Neural cell (in vitro differentiated cells): ENCODE results near the gene CDKN2AIP. TPM values are rescaled to one million over a fixed set of nuclear protein-coding genes. Genes with fewer than 3 reads are reported as not detected.

Experiments
- H2AFZ ChIP-seq: fragments of 200-600, 300-800 bp; sonication (generic), shearing (Covaris generic); 2 replicates; pipeline ENCODE4 v1.6.0; 2014; ENCODE audit warnings: low read depth, mild to moderate bottlenecking, antibody characterized with exemption, low read length, moderate library complexity
- H3F3A ChIP-seq: fragments of 200-600 bp; shearing (Covaris generic); 2 replicates; pipeline ENCODE4 v1.6.1; 2016; ENCODE audit warnings: mild to moderate bottlenecking, moderate library complexity, mixed read lengths, antibody characterized with exemption, low read length; ENCODE audit not compliant: insufficient read depth, poor library complexity, severe bottlenecking
- H3K27ac ChIP-seq: fragments of 200-600, 300-800 bp; sonication (generic), shearing (Covaris generic); 2 replicates; pipeline ENCODE4 v1.5.1; 2014; ENCODE audit warnings: mild to moderate bottlenecking, low read length, moderate library complexity
- H3K27me3 ChIP-seq: fragments of 300-800, 200-600 bp; sonication (generic), shearing (Covaris generic); 2 replicates; pipeline ENCODE4 v1.6.0; 2014; ENCODE audit warnings: mild to moderate bottlenecking, low read depth, low read length, moderate library complexity; ENCODE audit not compliant: insufficient read depth
- H3K36me3 ChIP-seq: fragments of 300-800, 200-600 bp; sonication (generic), shearing (Covaris generic); 2 replicates; pipeline ENCODE4 v1.5.1; 2014; ENCODE audit warnings: mild to moderate bottlenecking, antibody characterized with exemption, low read length, moderate library complexity; ENCODE audit not compliant: insufficient read depth
- H3K4me2 ChIP-seq: fragments of 300-800, 200-600 bp; sonication (generic), shearing (Covaris generic); 2 replicates; pipeline ENCODE4 v1.6.0; 2014; ENCODE audit warnings: mild to moderate bottlenecking, low read length
- H3K4me3 ChIP-seq: fragments of 300-800, 200-600 bp; sonication (generic), shearing (Covaris generic); 2 replicates; pipeline ENCODE4 v1.5.1; 2014; ENCODE audit warnings: mild to moderate bottlenecking, low read length, moderate library complexity
- H3K79me2 ChIP-seq: fragments of 200-600 bp; shearing (Covaris generic); replicated peaks from 2 replicates; pipeline ENCODE4 v1.6.0; 2014; ENCODE audit warnings: mild to moderate bottlenecking, low read length, moderate library complexity; ENCODE audit not compliant: insufficient read depth
- H3K9ac ChIP-seq: fragments of 300-800, 200-600 bp; sonication (generic), shearing (Covaris generic); 2 replicates; pipeline ENCODE4 v1.6.1; 2016; ENCODE audit warnings: mild to moderate bottlenecking, low read length, mixed read lengths
- H3K9me2 ChIP-seq: fragments of 200-600 bp; shearing (Covaris generic); 2 replicates; pipeline ENCODE4 v1.6.1; 2016; ENCODE audit warnings: mild to moderate bottlenecking, low read length, mixed read lengths; ENCODE audit not compliant: insufficient read depth
- H3K9me3 ChIP-seq: fragments of 200-600, 300-800 bp; sonication (generic), shearing (Covaris generic); 2 replicates; pipeline ENCODE4 v1.6.1; 2016; ENCODE audit warnings: mild to moderate bottlenecking, mixed run types, low read length, moderate library complexity, mixed read lengths
- H4K20me1 ChIP-seq: fragments of 200-600 bp; shearing (Covaris generic); 2 replicates; pipeline ENCODE4 v1.6.1; 2016; ENCODE audit warnings: mild to moderate bottlenecking, mixed run types; ENCODE audit not compliant: insufficient read depth
- EP300 ChIP-seq: fragments of 450-650 bp; conservative IDR thresholded peaks from 2 replicates; pipeline ENCODE4 v1.6.1; 2014; ENCODE audit warnings: antibody characterized with exemption, mild to moderate bottlenecking, moderate library complexity; ENCODE audit not compliant: poor library complexity, severe bottlenecking
- EZH2 ChIP-seq: fragments of 200-600, 300-800 bp; shearing (Covaris generic), sonication (generic); IDR thresholded peaks from 2 replicates; pipeline ENCODE4 v1.6.1; 2014; ENCODE audit warnings: antibody characterized with exemption, low read length, borderline replicate concordance, mild to moderate bottlenecking; ENCODE audit not compliant: insufficient read depth, poor library complexity, severe bottlenecking
- MXI1 ChIP-seq: fragments of 450-650 bp; conservative IDR thresholded peaks from 2 replicates; pipeline ENCODE4 v1.6.1; 2014; ENCODE audit warnings: antibody characterized with exemption, mild to moderate bottlenecking; ENCODE audit not compliant: poor library complexity, severe bottlenecking
- POLR2AphosphoS5 ChIP-seq: IDR thresholded peaks from 2 replicates; pipeline ENCODE4 v1.6.1; 2012
- RAD21 ChIP-seq: fragments of 450-650 bp; conservative IDR thresholded peaks from 2 replicates; pipeline ENCODE4 v1.6.1; 2014; ENCODE audit warnings: antibody characterized with exemption, mild to moderate bottlenecking, moderate library complexity
- SMC3 ChIP-seq: fragments of 450-650 bp; conservative IDR thresholded peaks from 2 replicates; pipeline ENCODE4 v1.6.1; 2014; ENCODE audit warnings: antibody characterized with exemption, mild to moderate bottlenecking, moderate library complexity; ENCODE audit not compliant: poor library complexity
- TAF1 ChIP-seq: IDR thresholded peaks from 2 replicates; pipeline ENCODE4 v1.6.1; 2012; ENCODE audit warnings: low read depth
- polyA plus RNA-seq: library from polyadenylated mRNA; depleted of rRNA; stranded (reverse); fragments of >200 nt; gene quantifications from 2 replicates; pipeline ENCODE4 v1.2.3, GENCODE V29; 2014
- TF ChIP-seq, protein P1 (sequence below): fragments of 450-650 bp; IDR thresholded peaks from 2 replicates; pipeline ENCODE4 v1.5.1; 2014; ENCODE audit warnings: antibody characterized with exemption, mild to moderate bottlenecking, moderate library complexity; ENCODE audit not compliant: poor library complexity, severe bottlenecking
- TF ChIP-seq, protein P2 (sequence below): IDR thresholded peaks from 2 replicates; pipeline ENCODE4 v1.6.1; 2012; ENCODE audit warnings: borderline replicate concordance

The CDKN2AIP gene
- polyA plus RNA-seq, 1 donor from 2014 or later: 58.9 TPM

DNA sequence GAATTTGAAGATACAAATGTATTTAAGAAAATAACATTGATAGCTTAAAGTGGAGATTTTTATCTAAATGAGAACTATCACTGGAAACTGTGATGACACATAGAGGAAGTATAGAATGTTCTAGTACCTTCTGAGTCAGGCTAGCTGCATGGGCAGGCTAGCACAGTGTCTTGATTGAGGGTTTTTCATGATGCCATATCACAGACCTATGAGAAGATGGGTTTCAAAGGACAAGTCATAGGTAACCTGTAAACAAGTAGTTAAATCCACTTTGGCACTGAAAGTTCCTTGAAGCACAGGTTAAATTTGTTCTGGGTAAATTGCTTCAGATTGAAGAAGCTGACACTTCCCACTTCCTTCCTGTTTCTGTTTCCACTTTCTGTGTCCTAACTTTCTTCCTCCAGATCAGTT, 48.2 kb upstream of the CDKN2AIP start:
- no peak overlapping the region for H3K4me2 ChIP-seq
- H3K36me3 ChIP-seq: no peaks in the 10 kb centered on the region
- H3K9me2 ChIP-seq: no peaks in the 10 kb centered on the region
- no peaks in the 10 kb centered on the region for H3K79me2 ChIP-seq
- no peaks in the 10 kb centered on the region for H3F3A ChIP-seq
- no peak overlapping the region for H3K9ac ChIP-seq
- H2AFZ ChIP-seq: no peak overlapping the region
- H3K9me3 ChIP-seq: no peaks in the 10 kb centered on the region
- H4K20me1 ChIP-seq: no peaks in the 10 kb centered on the region
- no peak overlapping the region for H3K4me3 ChIP-seq
- H3K27ac ChIP-seq: no peak overlapping the region
- TF ChIP-seq, protein P1, sequence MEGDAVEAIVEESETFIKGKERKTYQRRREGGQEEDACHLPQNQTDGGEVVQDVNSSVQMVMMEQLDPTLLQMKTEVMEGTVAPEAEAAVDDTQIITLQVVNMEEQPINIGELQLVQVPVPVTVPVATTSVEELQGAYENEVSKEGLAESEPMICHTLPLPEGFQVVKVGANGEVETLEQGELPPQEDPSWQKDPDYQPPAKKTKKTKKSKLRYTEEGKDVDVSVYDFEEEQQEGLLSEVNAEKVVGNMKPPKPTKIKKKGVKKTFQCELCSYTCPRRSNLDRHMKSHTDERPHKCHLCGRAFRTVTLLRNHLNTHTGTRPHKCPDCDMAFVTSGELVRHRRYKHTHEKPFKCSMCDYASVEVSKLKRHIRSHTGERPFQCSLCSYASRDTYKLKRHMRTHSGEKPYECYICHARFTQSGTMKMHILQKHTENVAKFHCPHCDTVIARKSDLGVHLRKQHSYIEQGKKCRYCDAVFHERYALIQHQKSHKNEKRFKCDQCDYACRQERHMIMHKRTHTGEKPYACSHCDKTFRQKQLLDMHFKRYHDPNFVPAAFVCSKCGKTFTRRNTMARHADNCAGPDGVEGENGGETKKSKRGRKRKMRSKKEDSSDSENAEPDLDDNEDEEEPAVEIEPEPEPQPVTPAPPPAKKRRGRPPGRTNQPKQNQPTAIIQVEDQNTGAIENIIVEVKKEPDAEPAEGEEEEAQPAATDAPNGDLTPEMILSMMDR: no peak
- TF ChIP-seq RAD21: no peak
- TF ChIP-seq, protein P2, sequence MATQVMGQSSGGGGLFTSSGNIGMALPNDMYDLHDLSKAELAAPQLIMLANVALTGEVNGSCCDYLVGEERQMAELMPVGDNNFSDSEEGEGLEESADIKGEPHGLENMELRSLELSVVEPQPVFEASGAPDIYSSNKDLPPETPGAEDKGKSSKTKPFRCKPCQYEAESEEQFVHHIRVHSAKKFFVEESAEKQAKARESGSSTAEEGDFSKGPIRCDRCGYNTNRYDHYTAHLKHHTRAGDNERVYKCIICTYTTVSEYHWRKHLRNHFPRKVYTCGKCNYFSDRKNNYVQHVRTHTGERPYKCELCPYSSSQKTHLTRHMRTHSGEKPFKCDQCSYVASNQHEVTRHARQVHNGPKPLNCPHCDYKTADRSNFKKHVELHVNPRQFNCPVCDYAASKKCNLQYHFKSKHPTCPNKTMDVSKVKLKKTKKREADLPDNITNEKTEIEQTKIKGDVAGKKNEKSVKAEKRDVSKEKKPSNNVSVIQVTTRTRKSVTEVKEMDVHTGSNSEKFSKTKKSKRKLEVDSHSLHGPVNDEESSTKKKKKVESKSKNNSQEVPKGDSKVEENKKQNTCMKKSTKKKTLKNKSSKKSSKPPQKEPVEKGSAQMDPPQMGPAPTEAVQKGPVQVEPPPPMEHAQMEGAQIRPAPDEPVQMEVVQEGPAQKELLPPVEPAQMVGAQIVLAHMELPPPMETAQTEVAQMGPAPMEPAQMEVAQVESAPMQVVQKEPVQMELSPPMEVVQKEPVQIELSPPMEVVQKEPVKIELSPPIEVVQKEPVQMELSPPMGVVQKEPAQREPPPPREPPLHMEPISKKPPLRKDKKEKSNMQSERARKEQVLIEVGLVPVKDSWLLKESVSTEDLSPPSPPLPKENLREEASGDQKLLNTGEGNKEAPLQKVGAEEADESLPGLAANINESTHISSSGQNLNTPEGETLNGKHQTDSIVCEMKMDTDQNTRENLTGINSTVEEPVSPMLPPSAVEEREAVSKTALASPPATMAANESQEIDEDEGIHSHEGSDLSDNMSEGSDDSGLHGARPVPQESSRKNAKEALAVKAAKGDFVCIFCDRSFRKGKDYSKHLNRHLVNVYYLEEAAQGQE: no peak
- no peak for TF ChIP-seq MXI1
- no peak for TF ChIP-seq SMC3
- TF ChIP-seq TAF1: no peak
- no peak for TF ChIP-seq EP300
- no peak for TF ChIP-seq POLR2AphosphoS5
- no peak for TF ChIP-seq EZH2
- peaks cover 14% of the 10 kb centered on the region for H3K27me3 ChIP-seq

DNA sequence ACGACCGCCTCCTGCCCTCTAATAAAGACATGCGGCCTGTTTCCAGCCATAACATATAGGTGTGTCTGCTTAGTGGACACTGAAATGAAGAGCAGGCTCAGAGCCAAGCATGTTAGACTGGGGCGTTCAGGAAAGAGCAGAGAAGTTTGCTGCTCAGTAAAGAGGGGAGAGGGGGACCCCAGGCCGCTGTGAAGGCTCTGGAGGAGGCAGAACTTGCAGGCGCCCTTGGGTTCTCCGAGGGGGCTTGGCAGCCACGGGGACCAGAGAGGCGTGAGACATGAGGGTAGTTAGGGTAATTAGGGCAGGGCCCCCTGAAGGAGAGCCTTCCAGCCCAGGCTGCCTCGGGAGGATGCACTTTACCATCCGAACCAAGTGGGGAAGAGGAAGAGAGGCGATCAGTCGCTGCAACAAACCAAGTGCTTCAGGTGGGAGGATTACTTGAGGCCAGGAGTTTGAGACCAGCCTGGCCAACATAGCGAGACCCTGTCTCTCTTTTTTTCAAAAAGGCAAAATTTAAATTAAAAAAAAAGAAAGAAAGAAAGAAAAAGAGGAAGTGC, 46.6 kb upstream of the CDKN2AIP start:
- Histone ChIP-seq H3K9me3 (no peaks in the 10 kb centered on the region), H3K79me2 (no peaks in the 10 kb centered on the region), H4K20me1 (no peaks in the 10 kb centered on the region), H3K4me3 (no peak overlapping the region), H3K27ac (no peak overlapping the region), H3K9me2 (no peaks in the 10 kb centered on the region), H3F3A (no peaks in the 10 kb centered on the region), H3K9ac (no peak overlapping the region), H3K27me3 (peaks cover 14% of the 10 kb centered on the region), H2AFZ (no peak overlapping the region), H3K4me2 (no peak overlapping the region), H3K36me3 (no peaks in the 10 kb centered on the region)
- TF ChIP-seq RAD21 (no peak), SMC3 (no peak), MXI1 (no peak), TAF1 (no peak), EP300 (no peak), EZH2 (no peak), POLR2AphosphoS5 (no peak)
- TF ChIP-seq, protein P2: no peak
- TF ChIP-seq, protein P1: no peak
